ENCODE measurements around the gene UMAD1. TPM values are rescaled to one million over a fixed set of nuclear protein-coding genes. Genes with fewer than 3 reads are reported as not detected.

Gene UMAD1
- total and polyA plus RNA-seq, 2 of the 4 experiments (the other 2 are of a cell fraction): 5.2 to 8.4 TPM

- Histone ChIP-seq H2BK20ac (ENCODE audit: low read depth, low read length) (no peak overlapping the region), H4K91ac (ENCODE audit: insufficient read depth, low read depth, low read length) (no peak overlapping the region), H2AK5ac (ENCODE audit: low read depth, low read length) (no peak overlapping the region), H2BK15ac (ENCODE audit: low read depth, low read length) (no peak overlapping the region), H4K8ac (ENCODE audit: low read depth in 2 of 2, low read length in 2 of 2) (no peak overlapping the region), H4K5ac (ENCODE audit: low read depth, low read length) (no peak overlapping the region), H3K4me3 (ENCODE audit: insufficient read depth, low read depth, low read length) (no peak overlapping the region), H3K27me3 (ENCODE audit: control insufficient read depth, insufficient read depth, low read length) (no peaks in the 10 kb centered on the region), H3K4me1 (ENCODE audit: control insufficient read depth, insufficient read depth, low read length) (no peaks in the 10 kb centered on the region), H3K36me3 (ENCODE audit: control insufficient read depth, insufficient read depth, low read length) (no peaks in the 10 kb centered on the region), H2AFZ (replicated peaks; ENCODE audit: low read length, poor library complexity) (no peak overlapping the region), H3K79me1 (ENCODE audit: low read depth in 1 of 2, low read length in 2 of 2) (no peaks in the 10 kb centered on the region), H3K9ac (ENCODE audit: low read depth, low read length) (no peak overlapping the region), H3K56ac (ENCODE audit: extremely low read depth, insufficient read depth, low read length) (no peak overlapping the region), H2AK9ac (replicated peaks; ENCODE audit: low read depth, low read length, poor library complexity) (no peak overlapping the region), H2BK120ac (ENCODE audit: low read depth, low read length) (no peak overlapping the region), H2BK5ac (ENCODE audit: low read depth, low read length, poor library complexity, severe bottlenecking) (no peak overlapping the region), H3K18ac (ENCODE audit: low read depth, low read length) (no peak overlapping the region), H3K4me2 (ENCODE audit: low read depth, low read length) (no peak overlapping the region), H3K14ac (replicated peaks; ENCODE audit: low read depth, low read length) (no peak overlapping the region), H3K9me3 (ENCODE audit: control insufficient read depth, insufficient read depth, low read length) (peaks cover 3% of the 10 kb centered on the region), H3K27ac (ENCODE audit: insufficient read depth, low read length) (no peak overlapping the region), H3K9me1 (ENCODE audit: insufficient read depth, low read length) (no peaks in the 10 kb centered on the region), H4K20me1 (ENCODE audit: insufficient read depth, low read length) (no peaks in the 10 kb centered on the region), H3K4ac (ENCODE audit: low read depth, low read length) (no peak overlapping the region), H3K23ac (ENCODE audit: low read depth, low read length) (no peak overlapping the region)
- dilution Hi-C loops (cut with HindIII; ENCODE audit: low sequenced_read_pairs, unreplicated experiment): no loop called here
- intact Hi-C loops (cut with micrococcal nuclease): no loop called here
- WGBS, 2 experiments (ENCODE audit: extremely low coverage in 2 of 2, insufficient read length in 1 of 2): no CpG with 5 or more reads among the region's 1 CpG
- POLR2A ChIA-PET (ENCODE audit: unreplicated experiment): interaction anchor here (0.5 kb wide), 1 partner anchor 38 kb away, joined by 13 read pairs; no protein-coding TSS in a partner anchor
- CTCF ChIA-PET: interaction anchor here (1.3 kb wide), 1 partner anchor 9 kb away, joined by 3 read pairs; no protein-coding TSS in a partner anchor
- in situ Hi-C loops (cut with MboI; ENCODE audit: low sequenced_read_pairs): no loop called here
- ATAC-seq (ENCODE audit: low read depth) (no peak), DNase-seq (no peak)
- BruUV-seq (replicated peaks): no TSS peak
- TF ChIP-seq RAD21 (IDR thresholded peaks at IDR 0.05; ENCODE audit: low read length): no peak
- no peak for TF ChIP-seq CTCF (conservative IDR thresholded peaks at IDR 0.05; ENCODE audit: low read depth, low read length)
- TF ChIP-seq BHLHE40 (IDR thresholded peaks at IDR 0.05; ENCODE audit: low read depth, low read length): no peak
Measured at GRCh38 chr7:7850150-7850549, 209.6 kb downstream of the UMAD1 start.
